ENCODE measurements around the gene MAGEB2.

DNA sequence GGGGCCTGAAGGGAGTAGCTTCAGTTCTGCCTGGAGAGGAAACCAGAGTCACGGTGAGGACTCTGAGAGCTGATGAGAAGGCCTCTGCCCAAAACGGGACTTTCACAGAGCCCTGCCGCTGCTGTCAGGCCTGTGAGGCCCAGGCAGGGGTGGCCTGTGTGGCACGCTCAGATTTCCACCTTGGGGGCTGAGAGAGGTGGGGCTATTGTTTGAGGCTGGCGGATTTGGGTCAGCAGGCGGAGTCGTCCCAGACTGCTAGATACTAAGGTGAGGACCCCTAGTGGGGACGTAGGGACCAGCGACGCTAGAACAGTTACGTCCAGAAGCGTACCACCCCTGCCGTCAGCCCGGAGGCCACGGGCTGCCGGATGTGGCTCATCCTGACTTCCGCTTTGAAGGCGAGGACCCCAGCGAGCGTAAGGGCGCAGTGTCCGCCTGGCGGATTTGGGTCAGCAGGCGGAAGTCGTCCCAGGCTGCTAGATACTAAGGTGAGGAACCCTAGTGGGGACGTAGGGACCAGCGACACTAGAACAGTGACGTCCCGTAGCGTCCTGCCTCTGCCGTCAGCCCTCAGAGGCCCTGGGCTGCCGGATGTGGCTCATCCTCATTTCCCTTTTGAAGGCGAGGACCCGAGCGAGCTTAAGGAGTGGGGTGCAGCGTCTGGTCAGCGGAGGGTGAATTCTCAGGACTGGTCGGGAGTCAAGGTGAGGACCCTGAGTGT is 31.6 kb downstream of the MAGEB2 start, which contains the start of gene MAGEB1:
- TF ChIP-seq, protein P1, sequence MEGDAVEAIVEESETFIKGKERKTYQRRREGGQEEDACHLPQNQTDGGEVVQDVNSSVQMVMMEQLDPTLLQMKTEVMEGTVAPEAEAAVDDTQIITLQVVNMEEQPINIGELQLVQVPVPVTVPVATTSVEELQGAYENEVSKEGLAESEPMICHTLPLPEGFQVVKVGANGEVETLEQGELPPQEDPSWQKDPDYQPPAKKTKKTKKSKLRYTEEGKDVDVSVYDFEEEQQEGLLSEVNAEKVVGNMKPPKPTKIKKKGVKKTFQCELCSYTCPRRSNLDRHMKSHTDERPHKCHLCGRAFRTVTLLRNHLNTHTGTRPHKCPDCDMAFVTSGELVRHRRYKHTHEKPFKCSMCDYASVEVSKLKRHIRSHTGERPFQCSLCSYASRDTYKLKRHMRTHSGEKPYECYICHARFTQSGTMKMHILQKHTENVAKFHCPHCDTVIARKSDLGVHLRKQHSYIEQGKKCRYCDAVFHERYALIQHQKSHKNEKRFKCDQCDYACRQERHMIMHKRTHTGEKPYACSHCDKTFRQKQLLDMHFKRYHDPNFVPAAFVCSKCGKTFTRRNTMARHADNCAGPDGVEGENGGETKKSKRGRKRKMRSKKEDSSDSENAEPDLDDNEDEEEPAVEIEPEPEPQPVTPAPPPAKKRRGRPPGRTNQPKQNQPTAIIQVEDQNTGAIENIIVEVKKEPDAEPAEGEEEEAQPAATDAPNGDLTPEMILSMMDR (conservative IDR thresholded peaks at IDR 0.05; ENCODE audit: low read length), result no peak
- no peak for TF ChIP-seq EZH2phosphoT487 (IDR thresholded peaks at IDR 0.05; ENCODE audit: borderline replicate concordance, low read depth, low read length)

Measured in OCI-LY7 (cell line).